IPS-NIHi11 (cell line): Measurements from ENCODE around the gene LILRB3.
"Not testable (repeated sequence)": the region's sequence is repeated elsewhere in the genome, so short reads cannot be mapped to it uniquely, and the experiment has no call there.

Source experiments
- DNase-seq: peaks from one replicate; pipeline ENCODE4 v3.0.0; 2012; ENCODE audit warnings: mixed read lengths, low spot score

Gene LILRB3

DNA sequence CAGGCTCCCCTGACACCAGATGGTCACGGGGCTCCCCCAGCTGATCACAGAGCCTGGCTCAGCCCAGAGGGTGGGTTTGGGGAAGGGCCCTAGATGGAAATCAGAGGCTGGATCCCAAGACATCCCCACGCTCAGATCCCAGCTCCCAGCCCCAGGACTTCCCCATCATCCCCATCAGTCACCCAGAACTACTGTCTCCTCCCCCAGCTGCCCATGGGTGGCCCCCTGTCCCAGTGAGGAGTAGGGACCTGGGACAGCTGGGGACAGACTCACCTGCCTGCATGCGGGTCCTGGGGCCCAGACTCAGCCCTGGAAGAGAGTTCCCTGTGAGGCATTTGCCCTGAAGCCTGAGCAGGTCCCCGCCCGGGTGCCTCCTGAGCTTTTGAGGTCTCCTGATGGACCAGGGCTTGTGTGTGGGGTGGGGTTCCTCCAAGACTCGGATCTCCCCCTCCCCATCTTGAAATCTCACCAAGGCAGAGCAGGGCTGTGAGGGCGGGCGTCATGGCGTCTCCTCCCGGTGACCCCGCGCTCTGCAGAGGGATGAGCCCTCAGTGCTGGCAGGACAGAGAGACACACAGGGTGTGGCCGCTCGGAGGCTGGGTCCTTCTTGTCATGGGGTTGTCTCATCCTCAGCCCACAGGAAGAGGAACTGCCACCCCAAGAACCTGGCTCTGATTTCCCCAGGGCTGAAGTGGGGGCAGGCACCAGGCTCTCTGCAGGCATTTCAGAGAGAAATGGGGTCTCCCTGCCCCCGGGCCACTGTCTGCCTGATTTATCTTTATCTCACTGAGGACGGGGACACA lies at the start of gene LILRB3:
Gene LILRB3 (minus strand): TSS at position 534 of the 803 bp plus-strand sequence. CDS start 31 bp downstream, at position 503.
- not testable (repeated sequence) for DNase-seq

DNA sequence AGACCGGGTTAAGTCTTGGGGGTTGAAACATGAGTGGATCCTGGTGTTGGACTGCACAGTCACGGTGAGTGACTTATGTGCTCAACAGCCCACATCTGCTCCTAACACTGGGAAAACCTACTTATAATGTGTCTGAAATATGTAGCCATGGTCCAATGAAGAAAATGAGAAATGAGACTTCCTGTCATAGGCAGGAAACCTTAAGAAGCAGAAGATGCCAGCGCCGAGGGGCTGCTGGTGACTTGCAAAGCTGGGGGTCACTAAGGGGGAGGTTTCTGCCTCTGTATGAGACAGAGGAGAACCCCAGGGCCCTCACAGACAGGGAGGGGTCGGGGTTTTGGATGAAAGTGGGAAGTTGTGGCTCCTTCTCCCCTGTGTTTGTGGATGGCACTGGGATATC lies 49.4 kb upstream of the LILRB3 start:
- DNase-seq, result not testable (repeated sequence)

DNA sequence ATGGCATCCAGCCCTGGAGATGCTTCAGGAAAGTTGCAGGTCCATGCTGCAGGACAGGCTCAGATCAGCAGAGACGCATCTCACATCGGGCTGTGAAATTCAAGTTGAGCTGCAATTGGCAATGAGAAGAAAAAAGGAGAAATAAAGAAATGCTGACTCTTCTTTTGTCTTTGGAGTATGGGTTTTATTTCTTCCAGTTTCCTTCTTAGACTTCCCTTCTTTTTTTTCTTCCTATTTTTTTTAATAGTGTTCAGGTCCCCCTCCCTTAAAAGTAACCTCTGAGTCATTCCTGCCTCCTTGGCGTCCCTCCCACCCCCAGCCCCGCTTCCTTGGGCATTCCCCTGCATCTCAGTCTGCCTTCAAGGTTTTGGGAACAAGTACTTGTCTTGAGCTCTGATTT lies 48.8 kb upstream of the LILRB3 start:
- not testable (repeated sequence) for DNase-seq

DNA sequence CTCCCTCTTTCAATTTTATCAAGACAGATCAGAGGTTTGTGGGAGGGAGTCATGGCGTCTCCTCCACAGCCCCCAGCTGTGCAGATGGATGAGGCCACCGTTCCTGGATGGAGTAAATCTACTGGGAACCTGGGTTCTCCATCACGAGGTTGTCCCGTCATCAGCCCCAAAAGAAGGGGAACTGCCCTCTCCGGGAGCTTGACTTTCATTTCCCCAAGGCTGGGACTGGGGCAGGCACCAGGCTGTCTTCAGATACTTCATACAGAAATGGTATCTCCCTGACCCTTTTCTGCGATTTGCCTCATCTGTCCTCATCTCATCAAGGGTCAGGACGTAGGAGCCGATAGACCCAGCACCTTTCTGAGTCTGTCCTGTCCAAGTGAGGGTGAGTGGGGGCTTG lies 48.3 kb upstream of the LILRB3 start:
- no peak for DNase-seq

DNA sequence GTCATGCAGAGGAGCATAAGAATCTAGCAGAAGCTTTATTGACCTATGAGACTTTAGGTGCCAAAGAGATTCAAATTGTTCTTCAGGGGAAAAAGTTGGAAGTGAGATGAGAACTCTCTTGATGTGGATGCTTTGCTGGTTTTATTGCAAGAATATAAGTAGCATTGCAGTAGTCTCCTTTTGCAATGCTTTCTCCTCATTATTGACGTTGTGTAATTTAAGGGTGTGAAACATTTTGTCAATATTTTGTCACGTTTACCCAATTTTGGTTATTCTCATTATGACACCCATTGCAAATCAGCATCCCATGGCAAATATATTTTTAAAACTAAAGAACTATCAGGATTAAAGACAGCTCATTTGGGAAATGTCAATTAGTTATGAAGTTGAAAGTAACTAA lies 46.1 kb upstream of the LILRB3 start:
- no peak for DNase-seq

DNA sequence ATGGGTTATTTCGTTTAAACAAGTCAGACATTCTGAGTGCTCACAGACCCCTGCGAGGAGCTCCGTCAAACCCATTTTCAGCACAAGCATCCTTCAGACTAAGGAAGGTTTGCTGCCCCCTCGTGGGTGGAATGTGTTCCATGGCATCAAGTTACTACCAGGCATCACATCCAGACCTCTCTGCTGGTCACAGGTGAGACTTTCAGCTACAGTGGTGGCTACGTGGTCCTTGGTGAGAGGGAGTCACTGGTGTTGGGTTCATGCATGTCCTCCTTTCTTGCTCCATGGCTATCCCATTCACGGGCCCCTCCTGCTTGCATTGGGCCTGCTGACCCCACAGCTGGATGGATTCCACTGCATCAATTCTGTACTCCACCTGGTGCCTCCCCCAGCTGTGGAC lies 43.3 kb upstream of the LILRB3 start:
- peak; percentile 83 for DNase-seq

DNA sequence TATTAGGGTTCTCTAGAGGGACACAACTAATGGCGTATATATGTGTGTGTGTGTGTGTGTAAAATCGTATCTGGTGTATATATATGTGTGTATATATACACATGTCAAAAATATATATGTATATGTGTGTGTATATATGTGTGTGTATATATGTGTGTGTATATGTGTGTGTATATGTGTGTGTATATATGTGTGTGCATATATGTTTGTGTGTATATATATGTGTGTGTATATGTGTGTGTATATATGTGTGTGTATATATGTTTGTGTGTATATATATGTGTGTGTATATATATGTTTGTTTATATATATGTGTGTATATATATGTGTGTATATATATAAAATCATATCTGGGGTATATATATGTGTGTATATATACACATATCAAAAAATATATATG lies 39.7 kb upstream of the LILRB3 start:
- no peak for DNase-seq

DNA sequence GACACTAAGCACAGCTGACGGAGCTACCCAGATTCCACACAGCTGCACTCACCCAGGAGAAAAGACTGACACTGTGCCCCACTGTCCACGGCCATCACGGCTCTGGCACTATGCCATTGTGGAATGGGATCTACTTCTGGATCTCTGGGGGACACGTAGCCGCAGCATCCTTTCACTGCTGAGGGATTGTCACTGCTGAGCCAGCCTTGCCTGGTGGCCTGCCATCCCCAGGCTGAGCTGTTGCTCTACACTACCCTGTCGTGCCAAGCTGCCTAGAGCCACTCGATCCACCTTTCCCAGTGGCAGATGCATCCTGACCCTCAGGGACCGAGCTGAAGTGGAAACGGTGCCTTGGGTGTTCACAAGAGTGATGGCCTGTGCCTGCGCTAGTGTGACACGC lies 39.3 kb upstream of the LILRB3 start:
- DNase-seq, result no peak

DNA sequence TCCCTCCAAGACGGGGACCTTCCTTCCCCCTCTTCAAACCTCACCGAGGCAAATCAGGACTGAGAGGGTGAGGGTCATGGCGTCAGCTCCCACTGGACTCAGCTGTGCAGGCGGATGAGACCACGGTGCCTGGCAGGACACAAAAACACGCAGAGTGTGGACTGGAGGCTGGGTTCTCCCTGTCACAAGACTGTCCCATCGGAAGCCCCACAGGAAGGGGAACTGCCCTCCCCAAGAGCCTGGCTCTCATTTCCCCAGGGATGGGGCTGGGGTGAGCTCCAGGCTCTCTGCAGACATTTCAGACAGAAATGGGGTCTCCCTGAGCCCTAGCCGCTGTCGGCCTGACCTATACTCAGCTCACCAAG lies 34.3 kb upstream of the LILRB3 start, which contains the start of gene LILRB5:
Gene LILRB5 (minus strand): TSS at position 158 of the 365 bp plus-strand sequence. CDS start 80 bp downstream, at position 78.
- no peak for DNase-seq

DNA sequence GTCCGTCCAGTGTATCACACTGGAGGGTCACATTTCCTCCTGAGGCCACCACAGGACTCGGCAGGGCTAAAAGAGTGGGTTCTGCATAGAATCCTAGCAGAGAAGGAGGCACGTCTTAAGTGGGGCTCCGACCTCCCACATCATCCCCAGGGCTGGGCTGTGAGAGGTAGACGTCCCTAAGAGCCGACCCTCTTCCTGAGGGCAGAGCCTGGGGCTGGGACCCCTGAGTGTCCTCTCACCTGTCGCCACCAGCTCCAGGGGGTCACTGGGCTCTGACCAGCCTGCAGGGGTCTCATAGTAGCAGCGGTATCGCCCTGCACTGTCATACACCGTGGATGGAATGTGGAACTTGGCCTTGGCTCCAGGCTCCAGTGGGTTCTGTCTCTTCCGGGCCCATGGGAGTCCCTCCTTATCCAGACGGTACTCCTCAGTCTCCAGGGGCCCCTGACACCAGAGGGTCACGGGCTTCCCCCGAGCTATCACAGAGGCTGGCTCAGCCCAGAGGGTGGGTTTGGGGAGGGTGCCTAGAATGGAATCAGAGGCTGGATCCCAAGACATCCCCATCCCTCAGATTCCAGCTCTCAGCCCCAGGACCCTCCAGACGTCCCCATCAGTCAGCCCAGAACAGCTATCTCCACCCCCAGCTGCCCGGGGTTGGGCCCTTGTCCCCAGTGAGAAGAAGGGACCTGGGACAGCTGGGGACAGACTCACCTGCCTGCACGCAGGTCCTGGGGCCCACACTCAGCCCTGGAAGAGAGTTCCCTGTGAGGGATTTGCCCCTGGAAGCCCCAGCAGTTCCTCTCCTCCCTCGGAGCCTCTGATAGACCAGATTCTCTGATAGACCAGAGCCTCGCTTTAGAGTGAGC lies 33.7 kb upstream of the LILRB3 start:
- DNase-seq, result no peak

DNA sequence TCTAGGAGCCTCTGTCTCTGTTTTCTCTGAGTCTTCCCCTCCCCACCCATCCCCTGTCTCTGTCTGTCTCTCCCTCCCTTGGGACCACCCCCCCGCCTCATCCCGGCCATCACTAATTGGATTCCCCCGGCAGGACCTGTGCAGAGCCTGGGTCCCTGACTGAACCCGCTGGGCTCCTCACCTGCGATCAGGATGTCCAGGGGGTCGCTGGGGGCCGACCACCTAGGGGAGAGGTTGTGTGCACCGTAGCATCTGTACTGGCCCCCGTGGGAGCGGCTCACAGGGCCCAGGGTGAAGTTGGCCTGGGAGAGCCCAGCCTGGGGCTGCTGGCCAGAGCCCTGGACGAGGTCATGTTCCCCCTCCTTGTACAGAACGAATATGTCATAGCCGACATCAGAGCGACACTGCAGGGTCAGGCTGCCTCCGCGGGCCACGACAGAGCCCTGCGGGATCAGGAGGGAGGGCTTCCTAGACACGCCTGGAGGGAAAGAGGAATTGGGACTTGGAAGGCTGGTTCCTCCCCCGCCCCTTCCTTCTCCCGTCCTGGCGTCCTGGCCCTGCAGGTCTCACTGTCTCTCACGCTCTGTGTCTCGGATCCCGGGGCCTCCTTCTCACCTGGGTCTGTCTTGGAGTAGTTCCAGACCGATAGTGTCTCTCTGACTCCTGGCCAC lies 32.4 kb upstream of the LILRB3 start:
- no peak for DNase-seq

DNA sequence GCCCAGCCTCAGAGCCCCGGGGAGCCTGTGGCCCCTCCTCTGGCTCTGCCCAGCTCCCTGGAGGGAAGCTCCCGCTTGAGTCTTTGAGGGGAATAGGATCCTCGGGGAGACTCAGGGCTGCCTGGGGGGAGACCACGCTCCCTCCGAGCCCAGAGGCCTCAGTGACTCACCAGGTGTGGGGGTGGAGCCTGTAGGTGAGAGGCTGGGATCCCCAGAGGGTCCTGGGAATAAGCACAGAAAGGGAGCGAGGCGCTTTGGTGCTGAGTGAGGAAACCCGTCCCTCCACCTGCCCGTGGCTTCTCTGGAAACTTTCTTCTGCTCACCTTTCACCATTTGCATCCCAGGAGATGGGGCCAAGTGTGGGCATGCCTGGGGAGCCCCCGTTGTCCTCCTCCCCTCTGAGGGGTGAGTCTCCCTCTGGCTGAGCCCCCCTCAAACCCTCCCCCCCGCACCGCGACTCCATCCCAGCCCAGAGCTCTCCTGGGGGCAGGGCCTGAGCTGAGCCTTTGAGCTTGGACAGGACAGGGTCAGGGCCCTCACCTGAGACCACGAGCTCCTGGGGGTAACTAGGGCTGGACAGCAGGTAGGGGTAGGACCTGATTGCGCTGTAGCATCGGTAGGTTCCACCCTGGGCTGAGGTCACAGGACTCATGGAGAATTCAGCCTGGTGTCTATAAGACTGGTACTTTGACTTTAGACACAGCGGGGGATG lies 31.5 kb upstream of the LILRB3 start:
- DNase-seq, result peak; percentile 45

DNA sequence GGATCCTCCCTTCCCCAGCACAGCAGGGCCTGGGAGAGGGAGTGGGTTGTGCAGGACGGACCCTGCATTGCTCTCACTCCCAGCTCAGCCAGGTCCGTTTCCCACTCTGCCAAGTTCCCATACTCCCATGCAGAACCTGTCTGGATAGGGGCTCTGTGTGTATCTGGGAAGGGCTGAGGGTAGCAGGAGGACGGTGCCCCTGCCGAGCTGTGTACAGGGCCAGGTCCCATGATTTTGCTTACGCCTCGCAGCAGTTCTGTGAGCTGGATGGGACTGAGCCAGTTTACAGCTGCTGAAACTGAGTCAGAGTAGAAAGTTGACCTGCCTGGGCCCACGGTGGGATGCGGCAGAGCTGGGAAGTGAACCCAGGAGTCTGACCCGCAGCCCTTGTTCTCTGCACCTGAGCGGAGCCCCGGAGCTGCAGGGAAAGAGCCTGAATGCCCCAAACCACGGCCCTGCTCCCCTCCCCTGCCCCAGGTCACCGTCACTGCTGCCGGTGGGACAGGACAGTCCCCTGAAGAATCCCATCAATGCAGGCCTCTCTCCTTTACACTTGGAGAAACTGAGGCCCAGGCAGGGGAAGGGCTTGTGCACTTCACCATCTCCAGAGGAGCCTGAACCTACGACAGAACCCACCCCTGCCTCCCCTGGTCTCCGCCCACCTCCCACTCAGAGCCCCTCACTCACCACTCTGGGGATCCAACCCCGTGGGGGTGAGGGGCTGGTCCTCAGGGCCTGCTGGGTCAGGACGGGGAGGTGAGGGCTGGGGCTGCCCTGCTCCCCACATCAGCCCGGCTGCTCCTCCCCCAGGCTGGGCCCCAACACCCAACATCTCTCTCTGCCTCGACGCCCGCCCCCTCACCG lies 30.8 kb upstream of the LILRB3 start:
- no peak for DNase-seq

DNA sequence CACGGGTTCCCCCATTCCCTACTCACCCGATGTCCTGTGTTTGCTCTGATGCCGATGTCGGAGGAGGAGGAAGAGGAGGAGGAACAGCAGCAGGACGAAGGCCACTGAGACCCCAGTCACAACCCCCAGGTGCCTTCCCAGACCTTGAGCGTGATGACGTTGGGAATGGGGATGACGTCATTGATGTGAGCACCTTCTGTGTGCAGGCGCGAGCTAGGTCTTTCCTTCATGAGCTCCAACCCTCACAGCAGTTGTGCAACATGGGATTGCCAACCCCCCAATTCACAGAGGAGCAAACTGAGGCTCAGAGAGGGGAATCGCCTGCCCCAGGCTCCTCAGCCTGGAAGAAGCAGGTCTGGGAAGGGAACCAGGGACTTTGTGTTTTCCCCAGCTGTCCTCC lies 30.0 kb upstream of the LILRB3 start:
- no peak for DNase-seq

DNA sequence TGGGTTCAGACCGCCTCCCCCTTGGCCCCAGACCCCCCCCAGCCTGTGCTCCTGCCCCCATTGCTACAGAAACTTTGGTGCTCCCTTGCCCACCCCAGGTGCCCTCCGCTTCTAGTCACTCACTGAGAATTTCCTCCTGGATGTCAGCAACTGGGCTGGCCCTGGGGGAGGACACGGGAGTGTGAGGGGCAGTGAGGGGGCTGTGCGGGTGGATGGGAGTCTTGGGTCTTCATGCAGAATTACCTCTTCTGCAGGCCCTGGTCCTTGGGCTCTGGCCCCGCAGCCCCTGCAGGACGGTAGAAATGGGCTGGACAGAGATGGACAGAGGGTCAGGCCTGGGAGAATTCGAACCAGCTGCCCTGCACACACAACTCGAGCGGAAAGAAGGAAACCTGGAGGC lies 29.4 kb upstream of the LILRB3 start:
- DNase-seq, result no peak

DNA sequence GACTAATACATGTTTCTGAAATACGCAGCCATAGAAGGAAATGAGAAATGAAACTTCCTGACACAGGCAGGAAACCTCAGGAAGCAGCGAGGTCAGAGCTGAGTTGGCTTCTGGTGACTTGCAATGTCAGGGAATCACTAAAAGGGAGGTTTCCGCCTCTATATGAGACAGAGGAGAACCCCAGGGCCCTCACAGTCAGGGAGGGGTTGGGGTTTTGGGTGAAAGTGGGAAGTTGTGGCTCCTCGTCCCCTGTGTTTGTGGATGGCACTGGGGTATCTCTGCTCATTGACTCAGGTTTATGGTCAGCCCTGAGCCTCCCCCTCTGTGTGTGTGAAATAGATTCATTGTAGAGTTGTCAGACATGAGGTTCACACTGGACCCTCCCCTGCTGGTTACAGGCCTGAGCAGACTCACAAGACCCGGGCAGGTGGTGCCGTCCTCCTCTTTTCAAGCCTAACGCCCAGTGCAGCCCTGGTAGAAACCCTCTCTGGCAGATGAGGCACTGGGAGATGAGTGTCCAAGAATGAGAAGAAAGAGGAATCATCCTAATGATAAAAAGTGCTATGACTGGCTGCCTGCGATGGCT lies 25.3 kb upstream of the LILRB3 start:
- no peak for DNase-seq

DNA sequence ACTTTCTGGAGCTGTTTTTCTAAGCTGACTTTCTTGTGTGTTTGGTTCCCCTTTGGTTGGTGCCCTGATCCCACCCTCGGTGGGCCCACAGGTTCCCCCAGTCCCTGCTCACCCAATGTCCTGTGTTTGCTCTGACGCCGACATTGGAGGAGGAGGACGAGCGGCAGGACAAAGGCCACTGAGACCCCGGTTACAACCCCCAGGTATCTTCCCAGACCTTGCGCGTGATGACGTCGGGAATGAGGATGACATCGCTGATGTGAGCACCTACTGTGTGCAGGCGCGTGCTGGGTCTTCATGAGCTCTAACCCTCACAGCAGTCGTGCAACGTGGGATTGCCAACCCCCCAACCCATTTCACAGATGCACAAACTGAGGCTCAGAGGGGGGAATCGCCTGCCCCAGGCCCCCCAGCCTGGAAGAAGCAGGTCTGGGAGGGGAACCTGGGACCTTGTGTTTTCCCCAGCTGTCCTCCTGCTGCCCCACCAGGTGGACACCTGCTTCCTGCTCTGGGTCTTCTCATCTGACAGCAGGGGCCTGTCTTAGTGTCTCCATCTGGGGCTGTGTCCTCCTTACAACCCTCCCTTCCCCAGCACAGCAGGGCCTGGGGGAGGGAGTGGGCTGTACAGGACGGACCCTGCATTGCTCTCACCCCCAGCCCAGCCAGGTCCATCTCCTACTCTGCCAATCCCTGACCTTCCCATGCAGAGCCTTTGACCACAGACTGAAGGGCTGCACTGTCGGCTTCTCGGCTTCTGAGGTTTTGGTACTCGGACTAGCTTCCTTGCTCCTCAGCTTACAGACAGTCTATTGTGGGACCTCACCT lies 24.5 kb upstream of the LILRB3 start:
- DNase-seq, result no peak

DNA sequence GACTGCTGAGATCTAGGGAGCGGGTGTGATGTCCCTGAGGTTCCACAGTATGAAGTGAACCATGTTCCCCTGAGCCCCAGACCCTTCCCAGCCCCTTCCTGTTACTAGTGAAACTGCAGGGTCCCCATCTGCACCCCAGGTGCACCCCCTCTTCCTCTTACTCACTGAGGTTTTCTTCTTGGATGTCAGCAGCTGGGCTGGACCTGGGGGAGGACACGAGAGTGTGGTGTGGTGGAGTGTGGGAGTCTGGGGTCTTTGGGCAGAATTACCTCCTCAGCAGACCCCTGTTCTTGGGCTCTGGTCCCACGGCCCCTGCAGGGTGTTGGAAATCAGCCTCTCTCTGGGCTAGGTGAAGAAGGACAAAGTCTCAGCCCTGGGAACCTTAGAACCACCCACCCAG lies 23.1 kb upstream of the LILRB3 start:
- no peak for DNase-seq

DNA sequence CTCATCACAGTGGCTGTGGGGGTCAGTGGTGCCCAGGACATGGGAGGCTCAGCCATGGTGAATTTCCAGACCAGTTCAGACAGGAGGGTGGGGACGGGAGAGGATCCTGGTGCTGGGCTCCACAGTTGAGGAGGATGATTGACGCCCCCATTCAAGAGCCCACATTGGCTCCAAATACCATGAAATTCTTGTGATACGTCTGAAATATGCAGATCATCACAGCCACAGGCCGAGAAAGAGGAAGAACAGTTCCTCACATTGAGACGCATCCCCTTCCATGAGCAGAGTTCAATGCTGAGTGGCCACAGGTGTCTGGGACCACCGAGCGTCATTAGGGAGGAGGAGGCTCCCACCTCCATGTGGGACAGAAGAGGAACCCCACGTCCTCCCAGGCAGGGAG lies 21.0 kb upstream of the LILRB3 start:
- not testable (repeated sequence) for DNase-seq

DNA sequence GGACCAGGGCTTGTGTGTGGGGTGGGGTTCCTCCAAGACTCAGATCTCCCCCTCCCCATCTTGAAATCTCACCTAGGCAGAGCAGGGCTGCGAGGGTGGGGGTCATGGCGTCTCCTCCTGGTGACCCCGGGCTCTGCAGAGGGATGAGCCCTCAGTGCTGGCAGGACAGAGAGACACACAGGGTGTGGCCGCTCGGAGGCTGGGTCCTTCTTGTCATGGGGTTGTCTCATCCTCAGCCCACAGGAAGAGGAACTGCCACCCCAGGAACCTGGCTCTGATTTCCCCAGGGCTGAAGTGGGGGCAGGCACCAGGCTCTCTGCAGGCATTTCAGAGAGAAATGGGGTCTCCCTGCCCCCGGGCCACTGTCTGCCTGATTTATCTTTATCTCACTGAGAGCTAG lies 19.8 kb upstream of the LILRB3 start, which contains the start of gene LILRA6:
Gene LILRA6 (minus strand): TSS at position 145 of the 400 bp plus-strand sequence.
- not testable (repeated sequence) for DNase-seq
